ENCODE results near the gene CLASRP. TPM values are rescaled to one million over a fixed set of nuclear protein-coding genes. Genes with fewer than 3 reads are reported as not detected.

The CLASRP gene
- polyA plus RNA-seq, 1 donor = 76.8 TPM

- DNase-seq = no peak
Observed at GRCh38 chr19:45061965-45062364, 23.1 kb downstream of the CLASRP start.

- no peak for DNase-seq
Observed at GRCh38 chr19:45063851-45064801, 25.3 kb downstream of the CLASRP start.

- no peak for DNase-seq
Observed at GRCh38 chr19:45066921-45067661, 28.2 kb downstream of the CLASRP start.

- no peak for DNase-seq
Observed at GRCh38 chr19:45068041-45068440, 29.2 kb downstream of the CLASRP start.

GRCh38 chr19:45069056-45069455 lies 30.2 kb downstream of the CLASRP start:
- no peak for DNase-seq

GRCh38 chr19:45070214-45070613 lies 31.4 kb downstream of the CLASRP start:
- no peak for DNase-seq

- no peak for DNase-seq
Observed at GRCh38 chr19:45070861-45071544, 32.2 kb downstream of the CLASRP start.

- DNase-seq = no peak
Observed at GRCh38 chr19:45071545-45071938, 32.7 kb downstream of the CLASRP start.

- DNase-seq = no peak
Observed at GRCh38 chr19:45071969-45072790, 33.3 kb downstream of the CLASRP start.

- no peak for DNase-seq
Observed at GRCh38 chr19:45074744-45075300, 36.0 kb downstream of the CLASRP start.

- no peak for DNase-seq
Observed at GRCh38 chr19:45075301-45076028, 36.6 kb downstream of the CLASRP start.

GRCh38 chr19:45076029-45076850 lies 37.4 kb downstream of the CLASRP start, which contains the start of gene ZNF296:
ZNF296 (minus strand) TSS chr19:45076478; CDS start chr19:45076373, 105 bp downstream.
- peak; percentile 35 for DNase-seq

GRCh38 chr19:45076851-45077730 lies 38.2 kb downstream of the CLASRP start:
- DNase-seq = no peak

- no peak for DNase-seq
Observed at GRCh38 chr19:45078390-45079062, 39.7 kb downstream of the CLASRP start.

- DNase-seq = peak; percentile 63
Observed at GRCh38 chr19:45079063-45079910, 40.4 kb downstream of the CLASRP start, which contains the start of gene GEMIN7. GEMIN7 (plus strand) TSS chr19:45079260; CDS start chr19:45090115, 10,855 bp downstream.

- DNase-seq = no peak
Observed at GRCh38 chr19:45079911-45080370, 41.1 kb downstream of the CLASRP start.

- no peak for DNase-seq
Observed at GRCh38 chr19:45082170-45082569, 43.3 kb downstream of the CLASRP start.
